A549 treated with dexamethasone at 1 μM for 4 hours (cell line): ENCODE data around the gene MRPS30. TPM values are rescaled to one million over a fixed set of nuclear protein-coding genes. Genes with fewer than 3 reads are reported as not detected.

ENCODE experiments used
- total RNA-seq: library from RNA; stranded (reverse); fragments of 200-300 nt; extraction: Qiagen RNA extraction; gene quantifications from 5 replicates; pipeline ENCODE4 v1.2.3, GENCODE V29; 2022

MRPS30 gene
- 29.9 to 41.5 TPM (median 37.9 TPM) in 5 replicates for total RNA-seq

DNA sequence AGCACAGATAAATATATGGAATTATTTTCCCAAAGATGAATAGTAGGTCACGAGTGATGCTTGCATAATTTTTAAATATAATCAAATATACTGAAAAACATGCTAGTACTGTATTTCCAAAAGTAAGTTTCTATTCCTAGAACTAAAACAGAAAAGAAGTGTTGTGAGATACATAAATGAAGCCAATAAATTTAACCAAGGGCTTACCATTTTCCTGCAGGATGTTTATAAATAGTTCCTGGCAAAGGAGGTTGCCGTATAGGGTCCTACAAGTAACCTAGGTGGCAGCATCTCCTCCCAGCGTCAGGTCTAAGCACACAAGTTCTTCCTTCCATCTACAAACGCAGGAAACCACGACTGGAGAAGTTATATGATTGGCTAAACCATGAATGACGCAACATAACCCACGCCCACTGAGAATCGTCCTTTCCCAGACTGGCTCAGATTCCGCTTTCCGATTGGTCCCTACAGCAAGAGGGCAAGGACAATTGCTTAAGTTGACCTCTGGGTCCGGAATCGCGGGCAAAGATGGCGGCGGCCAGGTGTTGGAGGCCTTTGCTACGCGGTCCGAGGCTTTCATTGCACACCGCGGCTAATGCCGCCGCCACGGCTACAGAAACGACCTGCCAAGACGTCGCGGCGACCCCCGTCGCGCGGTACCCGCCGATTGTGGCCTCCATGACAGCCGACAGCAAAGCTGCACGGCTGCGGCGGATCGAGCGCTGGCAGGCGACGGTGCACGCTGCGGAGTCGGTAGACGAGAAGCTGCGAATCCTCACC lies at the start of gene MRPS30:
Gene MRPS30 (plus strand): TSS at position 513 of the 780 bp plus-strand sequence. CDS start 16 bp downstream, at position 529.

